ENCODE measurements around the gene PEAK3.

Gene PEAK3

DNA sequence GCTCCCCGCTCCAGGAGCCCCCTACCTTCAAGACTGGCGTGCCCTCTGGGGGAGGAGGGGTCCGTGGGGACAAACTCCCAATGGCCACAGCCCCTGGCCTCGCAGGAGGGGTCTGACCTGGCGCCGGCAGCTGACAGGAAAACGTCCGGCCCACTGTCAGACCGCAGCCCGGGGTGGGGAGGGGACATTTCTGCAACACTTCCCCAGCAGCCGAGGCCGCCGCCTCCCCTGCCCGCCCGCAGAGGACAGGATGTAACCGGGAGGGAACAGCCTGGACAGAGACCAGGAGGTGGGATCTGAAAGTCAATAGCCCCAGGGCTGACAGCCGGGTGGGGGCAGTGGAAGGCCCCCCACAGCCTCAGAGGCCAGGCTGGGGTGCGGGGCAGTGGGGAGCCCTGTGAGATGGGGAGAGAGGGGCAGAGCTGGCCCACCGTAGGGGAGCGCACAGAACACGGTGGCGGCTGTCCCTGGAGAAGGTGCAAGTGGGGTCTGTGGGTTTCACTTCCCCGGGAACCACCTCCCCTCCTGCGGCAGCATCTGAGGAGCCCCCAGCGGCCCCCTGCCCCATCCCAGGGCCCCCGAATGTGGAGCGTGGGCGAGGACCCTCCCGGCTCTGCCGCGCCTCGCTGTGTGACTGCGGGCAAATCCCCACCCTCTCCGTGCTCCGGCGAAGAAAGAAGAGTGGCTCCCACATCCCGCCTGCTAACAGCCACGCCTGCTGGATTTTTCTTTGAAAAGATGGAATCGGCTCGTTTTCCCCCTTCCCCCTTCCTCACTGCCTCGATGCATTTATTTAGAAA, at the start of gene PEAK3:
PEAK3 (minus strand) TSS at position 114 of the 800 bp plus-strand sequence. CDS start 1,244 bp downstream, outside the sequence.
- DNase-seq = peak; percentile 54

- no peak for DNase-seq
These were observed 48.8 kb upstream of the PEAK3 start for GRCh38 chr19:2330632-2331284.

DNA sequence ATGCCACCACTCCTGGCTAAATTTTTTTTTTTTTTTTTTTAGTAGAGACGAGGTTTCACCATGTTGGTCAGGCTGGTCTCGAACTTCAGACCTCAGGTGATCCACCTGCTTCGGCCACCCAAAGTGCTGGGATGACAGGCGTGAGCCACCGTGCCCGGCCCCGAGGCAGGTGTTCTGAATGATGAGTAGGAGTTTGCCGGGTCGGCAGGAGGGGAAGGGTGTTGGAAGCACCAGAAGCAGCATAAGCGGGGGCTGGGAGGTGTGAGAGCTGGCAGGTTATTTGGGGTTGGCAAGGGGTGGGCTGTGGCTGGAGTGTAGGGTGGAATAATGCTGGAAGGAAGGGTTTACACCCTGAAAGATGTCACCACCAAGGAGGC, 48.3 kb upstream of the PEAK3 start:
- no peak for DNase-seq

DNA sequence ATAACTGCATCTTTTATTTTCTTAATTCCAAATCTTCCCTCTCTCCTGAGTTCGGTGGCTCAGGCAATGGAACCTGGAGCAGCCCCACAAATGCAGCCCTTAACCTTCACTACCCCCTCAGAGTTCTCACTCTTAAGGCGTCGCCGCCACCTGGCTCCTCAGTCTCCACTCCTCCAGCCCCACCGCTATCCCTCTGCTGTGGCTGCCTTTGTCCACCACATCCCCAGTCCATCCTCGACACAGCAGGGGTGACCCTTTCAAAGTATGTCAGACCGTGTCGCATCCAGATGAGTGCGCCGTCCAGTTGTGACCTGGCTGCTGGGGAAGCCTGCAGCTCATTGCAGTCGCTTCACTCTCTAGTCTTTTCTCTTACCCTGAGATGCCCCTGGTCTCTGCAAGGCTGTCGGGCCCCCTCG, 47.5 kb upstream of the PEAK3 start:
- no peak for DNase-seq

DNA sequence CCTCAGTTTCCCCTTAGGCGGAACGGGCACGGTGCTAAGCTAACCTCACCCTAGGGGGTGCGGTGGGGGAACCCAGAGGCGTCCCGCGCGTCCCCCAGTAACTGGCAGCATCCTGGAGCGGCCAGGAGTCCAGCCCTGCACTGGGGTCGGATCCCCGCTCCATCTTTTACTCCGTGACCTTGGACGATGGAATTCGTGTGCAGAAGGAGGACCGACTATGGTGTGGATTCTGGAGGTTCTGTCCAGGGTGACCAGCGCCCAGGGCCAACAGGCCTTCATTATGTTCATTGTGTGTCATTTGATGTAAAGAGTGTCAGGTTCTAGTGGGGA, 47.1 kb upstream of the PEAK3 start:
- no peak for DNase-seq

- peak; percentile 92 for DNase-seq
These were observed 46.6 kb upstream of the PEAK3 start, which contains the start of the genes LSM7 and SPPL2B for GRCh38 chr19:2328401-2329148. Gene LSM7 (minus strand): TSS chr19:2328586. CDS start chr19:2328566, 20 bp downstream. Gene SPPL2B (plus strand): TSS chr19:2328684. CDS start chr19:2328710, 26 bp downstream.

GRCh38 chr19:2327773-2328400, 45.9 kb upstream of the PEAK3 start:
- DNase-seq = peak; percentile 70

GRCh38 chr19:2326699-2327360, 44.9 kb upstream of the PEAK3 start:
- no peak for DNase-seq

DNA sequence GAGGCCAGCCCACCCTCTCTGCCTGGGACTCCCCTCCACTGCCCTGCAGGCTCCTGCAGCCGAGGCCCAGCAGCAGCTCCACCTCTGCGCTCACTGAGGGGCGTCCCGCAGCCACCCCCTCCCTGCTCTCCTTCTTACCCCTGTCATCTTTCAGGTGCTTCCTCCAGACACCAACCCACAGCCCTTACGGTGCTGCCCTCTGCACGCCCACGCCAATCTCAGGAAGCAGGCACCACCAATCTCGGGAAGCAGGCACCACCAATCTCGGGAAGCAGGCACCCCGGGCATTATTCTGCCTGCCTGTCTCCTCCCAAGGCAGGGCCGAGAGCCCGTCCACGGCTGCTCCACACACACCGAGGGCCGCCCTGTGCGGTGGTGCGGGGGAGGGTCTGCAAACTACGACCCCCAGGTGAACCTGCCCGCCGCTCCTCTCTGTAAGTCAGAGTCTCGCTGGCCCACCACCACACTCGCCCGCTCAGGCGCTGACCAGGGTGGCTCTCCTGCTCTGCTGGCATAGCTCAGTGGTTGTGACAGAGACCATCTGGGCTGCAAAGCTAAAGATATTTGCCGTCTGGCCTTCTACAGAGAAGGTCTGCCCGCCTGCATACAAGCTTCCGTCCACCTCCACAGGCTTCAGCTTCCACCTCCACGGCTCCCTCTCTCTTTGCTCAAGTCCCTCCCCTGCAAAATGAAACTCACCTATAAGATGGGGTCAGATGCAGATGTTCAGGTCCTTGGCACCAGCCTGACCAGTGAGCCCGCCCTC, 43.5 kb upstream of the PEAK3 start:
- DNase-seq = no peak

DNA sequence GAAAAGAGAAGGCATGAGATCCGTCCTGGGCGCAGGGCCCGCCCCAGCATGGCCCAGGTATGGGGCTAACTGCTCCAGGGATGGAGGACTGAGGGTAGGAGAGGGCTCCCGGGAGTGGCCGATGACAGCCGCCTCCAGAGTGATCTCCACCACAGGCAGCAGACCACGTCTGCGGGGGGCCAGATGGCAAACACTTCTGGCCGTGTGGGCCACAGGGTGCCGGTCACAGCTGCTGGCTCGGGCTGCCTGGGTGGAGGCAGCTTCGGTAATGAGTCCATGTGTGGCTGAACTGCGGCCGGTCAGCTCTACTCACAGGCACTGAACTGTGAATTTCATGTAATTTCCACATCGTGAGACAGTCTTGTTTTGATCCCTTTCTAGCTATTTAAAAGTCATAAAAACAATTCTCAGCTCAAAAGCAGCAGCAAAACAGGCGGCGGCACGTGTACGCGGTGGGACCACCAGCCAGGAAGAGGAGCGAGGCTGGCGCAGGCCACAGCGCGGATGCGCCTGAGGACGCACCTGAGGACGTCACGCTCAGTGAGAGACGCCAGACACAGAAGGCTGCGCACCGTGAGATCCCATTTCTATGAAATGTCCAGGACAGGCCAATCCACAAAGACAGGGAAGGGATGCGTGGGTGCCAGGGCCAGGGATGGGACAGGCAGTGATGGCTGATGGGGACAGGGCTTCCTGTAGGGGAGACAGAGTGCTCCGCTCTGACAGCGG, 42.4 kb upstream of the PEAK3 start:
- DNase-seq = no peak

GRCh38 chr19:2323707-2324106, 41.7 kb upstream of the PEAK3 start:
- no peak for DNase-seq

DNA sequence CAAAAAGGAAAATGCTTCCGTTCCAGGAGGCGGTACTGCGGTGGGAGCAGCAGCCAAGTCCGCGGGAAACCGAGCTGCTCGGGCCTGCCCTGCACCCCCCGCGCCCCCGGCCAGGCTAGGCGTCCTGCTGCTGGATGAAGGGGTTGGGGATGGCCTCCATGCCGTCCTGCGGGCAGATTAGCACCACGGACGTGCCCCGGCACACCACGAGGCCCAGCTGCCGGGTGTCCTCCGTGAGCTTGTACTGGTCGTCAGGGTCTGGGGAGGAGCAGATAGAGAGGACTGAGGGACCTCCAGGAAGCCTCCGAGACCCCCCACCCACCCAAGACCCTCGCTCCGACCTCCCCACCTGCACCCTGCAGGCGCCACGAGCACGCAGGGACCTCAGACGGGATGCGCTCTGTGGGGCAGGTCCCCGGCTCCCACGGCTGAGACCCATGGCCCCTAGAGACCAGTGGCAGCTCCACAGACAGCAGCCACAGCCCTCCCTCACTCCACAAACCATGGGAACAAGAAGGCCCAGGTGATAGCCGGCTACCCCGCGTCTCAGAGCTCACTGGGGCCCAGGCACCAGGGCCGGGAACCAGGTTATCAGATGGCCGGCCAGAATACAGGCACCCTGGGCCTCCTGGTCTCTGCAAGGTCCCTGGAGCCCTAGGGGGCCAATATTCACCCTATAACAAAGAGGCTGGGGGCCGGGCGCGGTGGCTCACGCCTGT, 39.7 kb upstream of the PEAK3 start:
- DNase-seq = no peak

GRCh38 chr19:2320939-2321338, 39.0 kb upstream of the PEAK3 start:
- DNase-seq = no peak

DNA sequence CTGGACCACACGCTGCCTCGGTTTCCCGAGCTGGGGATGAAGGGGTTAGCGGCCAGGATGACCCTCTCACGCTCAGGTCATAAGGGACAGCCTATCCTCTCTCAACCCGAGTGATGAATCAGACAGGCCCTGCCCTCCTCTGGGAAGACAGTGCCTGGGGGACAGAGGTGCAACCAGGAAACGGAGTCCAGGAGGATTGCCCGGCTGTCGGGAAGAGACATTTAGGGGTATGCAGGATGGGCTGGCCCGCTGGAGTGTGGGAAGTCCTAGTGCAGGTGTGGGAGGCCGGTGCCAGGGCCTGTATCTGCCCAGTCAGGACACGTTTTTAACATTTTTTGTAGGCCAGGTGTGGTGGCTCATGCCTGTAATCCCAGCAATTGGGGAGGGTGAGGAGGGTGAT, 38.1 kb upstream of the PEAK3 start:
- DNase-seq = no peak

GRCh38 chr19:2319551-2319950, 37.6 kb upstream of the PEAK3 start:
- DNase-seq = no peak

DNA sequence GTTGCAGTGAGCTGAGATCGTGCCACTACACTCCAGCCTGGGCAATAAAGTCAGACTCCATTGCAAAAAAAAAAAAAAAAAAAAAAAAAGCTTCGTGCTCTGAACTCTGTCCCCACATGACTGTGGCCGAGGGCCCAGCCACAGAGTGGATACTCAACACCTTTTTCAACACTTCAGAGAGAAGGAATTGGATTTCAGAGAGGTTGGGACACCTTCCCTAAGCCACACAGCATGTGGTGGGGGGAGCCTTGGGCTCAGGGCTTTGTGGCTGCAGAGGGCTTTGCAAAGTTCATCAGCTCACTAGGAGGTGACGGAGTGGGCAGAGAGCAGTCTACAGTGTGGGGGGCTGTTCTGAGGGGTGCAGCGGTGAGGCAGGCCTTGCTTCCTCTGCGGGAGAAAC, 36.9 kb upstream of the PEAK3 start:
- no peak for DNase-seq

DNA sequence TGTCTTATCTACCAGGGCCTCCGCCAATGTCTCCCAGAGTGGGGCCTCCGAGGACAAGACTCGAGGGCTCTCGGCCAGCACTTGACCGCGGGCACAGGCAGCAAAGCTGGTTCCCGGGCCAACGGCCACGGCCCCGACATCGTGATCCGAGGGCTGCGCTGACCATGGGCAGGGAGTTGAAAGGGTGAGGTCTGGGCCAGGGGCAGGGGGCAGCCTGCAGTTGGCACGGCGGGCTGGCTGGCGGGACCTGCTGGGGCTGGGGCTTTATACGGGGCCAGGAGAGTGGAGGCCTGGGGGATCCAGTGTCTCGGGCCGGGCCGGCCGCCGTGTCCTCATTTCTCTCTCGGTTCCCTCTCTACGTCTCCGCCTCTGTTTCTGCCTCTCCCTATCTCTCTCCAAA, 35.8 kb upstream of the PEAK3 start:
- no peak for DNase-seq

- DNase-seq = no peak
These were observed 35.3 kb upstream of the PEAK3 start for GRCh38 chr19:2317300-2317699.

- DNase-seq = peak; percentile 49
These were observed 33.9 kb upstream of the PEAK3 start for GRCh38 chr19:2315818-2316353.
